Upper lobe of left lung (tissue), 6 donors: ENCODE measurements around the gene TNN. TPM values are rescaled to one million over a fixed set of nuclear protein-coding genes. Genes with fewer than 3 reads are reported as not detected.
A peak's percentile ranks its signal among the peaks of the same experiment; 100 is the strongest.
"Not testable (repeated sequence)": the region's sequence is repeated elsewhere in the genome, so short reads cannot be mapped to it uniquely, and the experiment has no call there.

Source experiments
- ATAC-seq, 2 donors: fragments of 200-7000 bp; cut with Tn5 transposase; one replicate each; pipeline ENCODE4 v1.9.1; 2022; ENCODE audit warnings: mild to moderate bottlenecking in 2 of 2, moderate library complexity in 2 of 2; ENCODE audit not compliant: low FRiP score in 2 of 2
- DNase-seq, 2 donors: peaks; one replicate each; pipeline ENCODE4 v3.0.0-alpha.2; 2019 to 2020
- H3K27ac ChIP-seq, 4 donors: fragments of 200-600 bp; sonication (generic); one replicate each; pipeline ENCODE4 v1.5.1; 2016 to 2019
- H3K27me3 ChIP-seq, 4 donors: fragments of 200-600 bp; sonication (generic); one replicate each; pipeline ENCODE4 v1.5.1; 2017 to 2019
- H3K36me3 ChIP-seq, 4 donors: fragments of 200-600 bp; sonication (generic); one replicate each; pipeline ENCODE4 v1.5.1; 2016 to 2019
- H3K4me1 ChIP-seq, 4 donors: fragments of 200-600 bp; sonication (generic); one replicate each; pipeline ENCODE4 v1.5.1; 2018 to 2019
- H3K4me3 ChIP-seq, 4 donors: fragments of 200-600 bp; sonication (generic); one replicate each; pipeline ENCODE4 v1.5.1; 2017 to 2019; ENCODE audit warnings: mild to moderate bottlenecking in 2 of 4, moderate library complexity in 1 of 4
- H3K9me3 ChIP-seq, 4 donors: fragments of 200-600 bp; sonication (generic); one replicate each; pipeline ENCODE4 v1.5.1; 2018 to 2019
- EP300 ChIP-seq, 4 donors: sonication (generic); formaldehyde crosslinking; IDR thresholded peaks; one replicate each; pipeline ENCODE4 v1.5.1; 2017; ENCODE audit warnings: antibody characterized with exemption in 4 of 4, control low read depth in 2 of 4
- POLR2A ChIP-seq, 4 donors: fragments of 450-650 bp; IDR thresholded peaks; one replicate each; pipeline ENCODE4 v1.5.1; 2016 to 2017; ENCODE audit warnings: antibody characterized with exemption in 4 of 4, mild to moderate bottlenecking in 2 of 4
- POLR2AphosphoS5 ChIP-seq, 2 donors: sonication (generic); formaldehyde crosslinking; IDR thresholded peaks; one replicate each; pipeline ENCODE4 v1.5.1; 2017; ENCODE audit warnings: antibody characterized with exemption in 2 of 2
- WGBS, 2 donors: methylation state at CpG; one replicate each; pipeline ENCODE4 v1.1.5; 2017 to 2018; 5-methylcytosine and 5-hydroxymethylcytosine counted together
- total RNA-seq, 6 donors: library from RNA; depleted of rRNA in 4 of 6; stranded (reverse); fragments of >200 nt in 4 of 6; gene quantifications; one replicate each; pipeline versions ENCODE4 v1.1.0 to v1.2.1, GENCODE V29; 2016 to 2021
- TF ChIP-seq, protein P1 (sequence below), 6 experiments: fragments of 450-650 bp in 4 of 6; fragments of 200-600 bp in 2 of 6; sonication (generic) in 2 of 6; IDR thresholded peaks; one replicate each; pipeline ENCODE4 v1.5.1; 2016 to 2019; ENCODE audit warnings: antibody characterized with exemption in 6 of 6
- donor health status: DM: no; HTN: no; CAD: no; lungs with moderate emphysema.
- donor health status: DM: no; HTN: yes; CAD: no; lungs with severe emphysema.

The TNN gene
- total RNA-seq, 6 donors from 2014 or later: 0.14 to 1.0 (median 0.16) TPM; not detected in 2

DNA sequence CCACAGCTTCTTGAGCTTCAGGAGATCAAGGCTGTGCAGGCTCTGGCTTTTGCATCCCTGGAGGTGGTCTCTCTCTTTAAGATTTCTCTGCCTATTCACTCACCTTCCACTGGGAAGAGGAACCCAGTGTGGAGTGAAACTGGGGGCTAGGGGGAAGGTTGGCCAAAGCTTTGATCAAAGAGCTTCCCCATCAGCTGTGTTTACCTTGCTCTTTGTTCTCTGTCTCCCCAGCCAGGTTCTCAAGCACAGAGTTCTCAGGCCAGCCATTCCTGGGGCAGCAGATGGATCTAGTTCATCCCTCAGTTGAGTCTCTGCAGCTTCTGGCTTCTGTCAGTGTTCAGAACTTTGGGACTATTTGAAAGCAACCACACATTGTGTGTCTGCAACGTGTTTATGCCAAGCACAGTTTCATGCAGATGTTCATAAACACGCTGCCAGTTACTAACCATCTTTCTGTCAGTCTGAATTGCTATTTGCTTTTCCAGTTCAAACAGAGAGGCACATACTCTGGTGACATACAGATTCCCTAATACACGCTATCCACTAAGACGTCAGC, 27.2 kb upstream of the TNN start:
- Histone ChIP-seq H3K9me3 (no peaks in the 10 kb centered on the region), H3K4me3 (no peak overlapping the region), H3K4me1 (no peaks in the 10 kb centered on the region), H3K27ac (no peak overlapping the region), H3K36me3 (no peaks in the 10 kb centered on the region), H3K27me3 (no peaks in the 10 kb centered on the region)
- ATAC-seq: no peak
- no peak for DNase-seq
- TF ChIP-seq, protein P1, sequence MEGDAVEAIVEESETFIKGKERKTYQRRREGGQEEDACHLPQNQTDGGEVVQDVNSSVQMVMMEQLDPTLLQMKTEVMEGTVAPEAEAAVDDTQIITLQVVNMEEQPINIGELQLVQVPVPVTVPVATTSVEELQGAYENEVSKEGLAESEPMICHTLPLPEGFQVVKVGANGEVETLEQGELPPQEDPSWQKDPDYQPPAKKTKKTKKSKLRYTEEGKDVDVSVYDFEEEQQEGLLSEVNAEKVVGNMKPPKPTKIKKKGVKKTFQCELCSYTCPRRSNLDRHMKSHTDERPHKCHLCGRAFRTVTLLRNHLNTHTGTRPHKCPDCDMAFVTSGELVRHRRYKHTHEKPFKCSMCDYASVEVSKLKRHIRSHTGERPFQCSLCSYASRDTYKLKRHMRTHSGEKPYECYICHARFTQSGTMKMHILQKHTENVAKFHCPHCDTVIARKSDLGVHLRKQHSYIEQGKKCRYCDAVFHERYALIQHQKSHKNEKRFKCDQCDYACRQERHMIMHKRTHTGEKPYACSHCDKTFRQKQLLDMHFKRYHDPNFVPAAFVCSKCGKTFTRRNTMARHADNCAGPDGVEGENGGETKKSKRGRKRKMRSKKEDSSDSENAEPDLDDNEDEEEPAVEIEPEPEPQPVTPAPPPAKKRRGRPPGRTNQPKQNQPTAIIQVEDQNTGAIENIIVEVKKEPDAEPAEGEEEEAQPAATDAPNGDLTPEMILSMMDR (IDR thresholded peaks at IDR 0.05): no peak
- TF ChIP-seq POLR2AphosphoS5 (IDR thresholded peaks at IDR 0.05): no peak
- no peak for TF ChIP-seq EP300 (IDR thresholded peaks at IDR 0.05)
- TF ChIP-seq POLR2A (IDR thresholded peaks at IDR 0.05): no peak
- 68 to 89% methylated on average over 4 of the region's 4 CpGs for WGBS, 2 donors

DNA sequence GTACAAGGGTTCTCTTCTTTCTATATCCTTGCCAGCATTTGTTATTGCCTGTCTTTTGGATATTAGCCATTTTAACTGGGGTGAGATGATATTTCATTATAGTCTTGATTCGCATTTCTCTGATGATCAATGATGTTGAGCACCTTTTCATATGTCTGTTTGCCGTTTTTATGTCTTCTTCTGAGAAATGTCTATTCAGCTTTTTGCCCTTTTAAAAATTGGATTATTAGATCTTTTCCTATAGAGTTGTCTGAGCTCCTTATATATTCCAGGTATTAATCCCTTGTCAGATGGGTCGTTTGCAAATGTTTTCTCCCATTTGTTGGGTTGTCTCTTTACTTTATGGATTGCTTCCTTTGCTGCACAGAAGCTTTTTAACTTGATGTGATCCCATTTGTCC, 25.0 kb upstream of the TNN start:
- Histone ChIP-seq H3K27ac (no peak overlapping the region), H3K27me3 (no peaks in the 10 kb centered on the region), H3K4me3 (no peak overlapping the region), H3K9me3 (no peaks in the 10 kb centered on the region), H3K36me3 (no peaks in the 10 kb centered on the region), H3K4me1 (no peaks in the 10 kb centered on the region)
- no peak for TF ChIP-seq POLR2A (IDR thresholded peaks at IDR 0.05)
- TF ChIP-seq EP300 (IDR thresholded peaks at IDR 0.05): no peak
- TF ChIP-seq, protein P1 (IDR thresholded peaks at IDR 0.05): no peak
- no peak for TF ChIP-seq POLR2AphosphoS5 (IDR thresholded peaks at IDR 0.05)
- ATAC-seq (no peak), DNase-seq (no peak)
- WGBS, 2 donors: 72 to 74% methylated on average over 3 of the region's 3 CpGs

DNA sequence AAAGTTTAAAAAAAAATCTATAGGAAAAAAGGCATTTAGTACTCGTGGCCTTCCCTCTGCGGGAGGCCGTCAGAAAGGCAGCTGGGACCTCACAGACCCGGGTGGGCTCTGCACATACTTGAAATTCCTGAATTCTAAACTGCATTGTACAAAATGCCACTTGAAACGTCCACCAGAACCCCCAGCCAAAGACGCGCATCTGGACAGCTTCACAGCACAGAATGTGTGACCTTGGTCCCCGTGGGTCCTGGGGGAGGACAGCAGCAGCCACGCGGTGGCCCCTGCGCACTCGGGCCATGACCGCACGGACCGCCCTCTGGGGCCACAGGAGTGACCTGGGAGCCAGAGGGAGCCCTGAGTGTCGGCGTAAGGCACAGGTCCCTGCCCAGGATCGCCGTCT, 23.8 kb upstream of the TNN start:
- no peak overlapping the region for H3K4me3 ChIP-seq
- no peaks in the 10 kb centered on the region for H3K9me3 ChIP-seq
- no peaks in the 10 kb centered on the region for H3K27me3 ChIP-seq
- no peak overlapping the region for H3K27ac ChIP-seq
- 66 to 68% methylated on average over 15 to 19 of the region's 19 CpGs for WGBS, 2 donors
- no peaks in the 10 kb centered on the region for H3K36me3 ChIP-seq
- no peak for ATAC-seq
- no peaks in the 10 kb centered on the region for H3K4me1 ChIP-seq
- TF ChIP-seq POLR2AphosphoS5 (IDR thresholded peaks at IDR 0.05) (no peak), POLR2A (IDR thresholded peaks at IDR 0.05) (no peak), EP300 (IDR thresholded peaks at IDR 0.05) (no peak)
- TF ChIP-seq, protein P1 (IDR thresholded peaks at IDR 0.05): no peak
- peak in 1 of 2 donors; percentile 47 for DNase-seq

DNA sequence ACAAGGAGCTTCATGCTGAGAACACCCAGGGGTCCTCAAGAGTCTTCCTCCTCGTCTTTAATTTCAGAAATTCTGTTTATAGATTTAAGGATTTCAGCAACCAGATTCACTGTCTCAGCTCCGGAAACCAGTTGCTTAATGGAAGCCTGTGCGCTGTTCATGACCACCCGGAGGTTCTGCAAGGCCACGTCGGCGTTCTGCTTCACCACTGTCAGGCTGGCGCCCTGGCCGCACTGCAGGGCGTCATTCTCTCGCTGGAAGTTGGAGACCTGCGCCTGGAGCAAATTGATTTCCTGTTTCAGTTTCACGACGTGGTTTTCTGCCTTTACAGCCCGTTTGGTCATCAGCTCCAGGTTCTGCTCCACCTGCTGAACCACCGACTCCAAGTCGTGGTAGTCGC, 23.0 kb upstream of the TNN start:
- 91 to 92% methylated on average over 18 of the region's 18 CpGs for WGBS, 2 donors

DNA sequence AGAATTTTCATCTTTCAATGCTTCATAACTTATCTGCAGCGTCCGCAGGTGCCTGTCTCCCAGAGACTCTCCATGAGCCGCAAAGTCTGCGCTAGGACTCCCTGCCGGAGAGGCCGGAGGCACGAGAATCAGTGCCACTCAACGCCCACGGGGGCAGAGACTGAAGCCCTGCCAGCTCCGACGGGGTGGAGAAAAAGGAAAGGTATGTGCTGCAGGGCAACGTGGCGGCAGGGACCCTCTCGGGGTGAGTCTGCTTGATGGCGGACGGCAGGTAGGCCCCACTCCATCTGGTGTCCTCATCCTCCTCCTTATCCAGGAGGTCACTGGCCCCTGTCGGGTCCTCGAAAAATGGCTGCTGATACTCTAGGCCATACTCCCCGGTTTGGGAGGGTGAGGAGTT, 22.5 kb upstream of the TNN start:
- Histone ChIP-seq H3K27ac (no peak overlapping the region), H3K27me3 (no peaks in the 10 kb centered on the region), H3K4me1 (no peaks in the 10 kb centered on the region), H3K36me3 (no peaks in the 10 kb centered on the region), H3K9me3 (no peaks in the 10 kb centered on the region), H3K4me3 (no peak overlapping the region)
- no peak for TF ChIP-seq POLR2AphosphoS5 (IDR thresholded peaks at IDR 0.05)
- TF ChIP-seq, protein P1 (IDR thresholded peaks at IDR 0.05): no peak
- TF ChIP-seq EP300 (IDR thresholded peaks at IDR 0.05): no peak
- no peak for TF ChIP-seq POLR2A (IDR thresholded peaks at IDR 0.05)
- DNase-seq (peak in 1 of 2 donors; percentile 33), ATAC-seq (no peak)
- WGBS, 2 donors: 94 to 95% methylated on average over 19 of the region's 19 CpGs

More for the DNA sequence above, 23.0 kb upstream of the TNN start:
- not testable (repeated sequence) for H3K9me3 ChIP-seq, H3K27me3 ChIP-seq, ATAC-seq, H3K36me3 ChIP-seq, H3K4me1 ChIP-seq, H3K4me3 ChIP-seq, H3K27ac ChIP-seq
- peak in 1 of 2 donors; percentile 58 for DNase-seq
